ENCODE measurements around the gene PRC1. TPM values are rescaled to one million over a fixed set of nuclear protein-coding genes. Genes with fewer than 3 reads are reported as not detected.

PRC1 gene
- total RNA-seq, 4 donors from 2014 or later: 8.1 to 58.0 (median 23.7) TPM

GRCh38 chr15:91023720-91024119, 29.4 kb upstream of the PRC1 start:
- Histone ChIP-seq H3K9me3 (no peaks in the 10 kb centered on the region), H3K36me3 (no peaks in the 10 kb centered on the region), H3K4me3 (no peak overlapping the region), H3K27ac (no peak overlapping the region), H3K4me1 (peaks cover 0 to 25% (median 22%) of the 10 kb centered on the region in 4 donors), H3K27me3 (no peaks in the 10 kb centered on the region)
- in situ Hi-C loops (cut with MboI; ENCODE audit: low pct_ligation_motif_present in 1 of 4, low pct_unique_long_range_greater_than_20kb in 1 of 4, low sequenced_read_pairs in 3 of 4) (no loop called here), intact Hi-C loops (cut with DNase I; ENCODE audit: low total_unique reads) (no loop called here)
- no peak for DNase-seq
- 89 to 93% methylated on average over 5 to 7 of the region's 7 CpGs for WGBS, 2 donors (ENCODE audit: low coverage in 1 of 2)
- TF ChIP-seq POLR2AphosphoS5 (IDR thresholded peaks at IDR 0.05) (no peak), CTCF (IDR thresholded peaks at IDR 0.05) (no peak), POLR2A (IDR thresholded peaks at IDR 0.05) (no peak), EP300 (IDR thresholded peaks at IDR 0.05; ENCODE audit: low read depth) (no peak)

DNA sequence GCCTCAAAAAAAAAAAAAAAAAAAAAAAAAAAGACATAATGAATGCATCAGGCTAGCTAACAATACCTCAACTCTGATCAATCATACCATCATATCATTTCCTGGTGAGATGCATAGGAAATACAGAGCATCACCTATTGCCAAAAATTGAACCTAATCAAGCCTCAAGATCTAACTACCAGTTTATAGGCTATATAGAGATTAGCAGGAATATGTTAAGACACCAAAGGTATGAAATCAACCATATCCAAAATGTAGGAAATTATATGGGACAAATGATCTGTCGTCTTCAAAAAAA, 28.4 kb upstream of the PRC1 start:
- TF ChIP-seq POLR2A (IDR thresholded peaks at IDR 0.05): no peak
- no peak for TF ChIP-seq CTCF (IDR thresholded peaks at IDR 0.05)
- no peak for TF ChIP-seq EP300 (IDR thresholded peaks at IDR 0.05; ENCODE audit: low read depth)
- TF ChIP-seq POLR2AphosphoS5 (IDR thresholded peaks at IDR 0.05): no peak
- 0 to 23% methylated on average over 1 of the region's 1 CpG for WGBS, 2 donors (ENCODE audit: low coverage in 1 of 2)
- no peak for DNase-seq
- intact Hi-C loops (cut with DNase I; ENCODE audit: low total_unique reads) (no loop called here), in situ Hi-C loops (cut with MboI; ENCODE audit: low pct_ligation_motif_present in 1 of 4, low pct_unique_long_range_greater_than_20kb in 1 of 4, low sequenced_read_pairs in 3 of 4) (no loop called here)
- peak overlapping the region; percentile 51 to 100 (median 74) for H3K4me3 ChIP-seq
- peaks cover 0 to 25% (median 22%) of the 10 kb centered on the region in 4 donors for H3K4me1 ChIP-seq
- H3K27me3 ChIP-seq: no peaks in the 10 kb centered on the region
- H3K27ac ChIP-seq: peak overlapping the region; percentile 74 to 92 (median 79)
- H3K9me3 ChIP-seq: no peaks in the 10 kb centered on the region
- no peaks in the 10 kb centered on the region for H3K36me3 ChIP-seq

DNA sequence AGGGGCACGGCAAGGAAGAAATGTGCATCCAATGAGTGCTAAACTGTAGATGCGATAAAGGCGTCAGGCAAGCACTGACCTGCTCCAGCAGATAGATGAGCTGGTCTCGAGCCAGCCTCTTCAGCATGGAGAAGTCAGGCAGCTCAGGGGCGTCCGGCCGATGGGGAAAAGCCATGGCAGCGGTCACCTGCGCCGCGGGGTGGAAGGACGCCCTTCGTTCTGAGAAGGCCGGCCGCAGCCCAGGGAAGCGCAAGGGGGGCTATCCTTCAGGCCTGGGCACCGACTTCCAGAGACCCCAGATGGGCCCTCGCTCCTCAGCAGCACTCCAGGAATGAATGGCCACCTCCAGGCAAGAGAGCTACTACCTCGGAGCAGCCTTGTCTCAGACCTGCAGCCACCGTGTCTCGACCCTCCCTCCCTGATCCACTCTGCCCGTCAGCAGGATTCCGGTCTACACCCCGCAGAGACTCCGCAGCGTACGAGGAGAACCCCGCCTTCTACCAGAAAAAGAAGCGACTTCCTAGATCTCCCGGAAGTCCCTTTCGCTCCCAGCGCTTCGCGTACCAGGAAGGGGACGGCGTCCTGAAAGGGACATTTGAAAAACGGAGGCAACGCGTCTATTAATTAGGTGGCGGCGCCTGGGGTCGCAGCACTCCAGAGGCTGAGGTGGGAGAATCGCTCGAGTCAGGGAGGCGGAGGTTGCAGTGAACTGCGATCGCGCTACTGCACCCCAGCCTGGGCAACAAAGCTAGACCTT, 27.9 kb upstream of the PRC1 start, which contains the start of gene VPS33B:
VPS33B (minus strand) TSS at position 520 of the 757 bp plus-strand sequence; CDS start at position 175, 345 bp downstream.
- intact Hi-C loops (cut with DNase I; ENCODE audit: low total_unique reads) (no loop called here), in situ Hi-C loops (cut with MboI; ENCODE audit: low pct_ligation_motif_present in 1 of 4, low pct_unique_long_range_greater_than_20kb in 1 of 4, low sequenced_read_pairs in 3 of 4) (no loop called here)
- Histone ChIP-seq H3K4me1 (peaks cover 0 to 25% (median 22%) of the 10 kb centered on the region in 4 donors), H3K9me3 (no peaks in the 10 kb centered on the region), H3K4me3 (peak within 1 kb of the TSS; percentile 51 to 100 (median 74)), H3K27me3 (no peaks in the 10 kb centered on the region), H3K27ac (peak within 1 kb of the TSS; percentile 74 to 92 (median 79)), H3K36me3 (no peaks in the 10 kb centered on the region)
- DNase-seq: peak; percentile 90
- 0% methylated on average over 2 to 47 of the region's 48 CpGs for WGBS, 2 donors (ENCODE audit: low coverage in 1 of 2)
- TF ChIP-seq POLR2AphosphoS5 (IDR thresholded peaks at IDR 0.05) (peak; percentile 69 to 85 (median 70)), CTCF (IDR thresholded peaks at IDR 0.05) (no peak), POLR2A (IDR thresholded peaks at IDR 0.05) (peak; percentile 53), EP300 (IDR thresholded peaks at IDR 0.05; ENCODE audit: low read depth) (no peak)

- whole genome bisulfite sequencing, 2 donors (ENCODE audit: low coverage in 1 of 2): 3 to 11% methylated on average over 3 to 4 of the region's 4 CpGs
- Histone ChIP-seq H3K4me3 (peak overlapping the region; percentile 51 to 100 (median 74)), H3K9me3 (no peaks in the 10 kb centered on the region), H3K4me1 (peaks cover 0 to 25% (median 22%) of the 10 kb centered on the region in 4 donors), H3K36me3 (peaks cover 0 to 4% (median 0%) of the 10 kb centered on the region in 4 donors), H3K27ac (peak overlapping the region; percentile 74 to 92 (median 79)), H3K27me3 (no peaks in the 10 kb centered on the region)
- intact Hi-C loops (cut with DNase I; ENCODE audit: low total_unique reads) (no loop called here), in situ Hi-C loops (cut with MboI; ENCODE audit: low pct_ligation_motif_present in 1 of 4, low pct_unique_long_range_greater_than_20kb in 1 of 4, low sequenced_read_pairs in 3 of 4) (no loop called here)
- TF ChIP-seq EP300 (IDR thresholded peaks at IDR 0.05; ENCODE audit: low read depth): no peak
- no peak for TF ChIP-seq POLR2A (IDR thresholded peaks at IDR 0.05)
- TF ChIP-seq CTCF (IDR thresholded peaks at IDR 0.05): no peak
- no peak for TF ChIP-seq POLR2AphosphoS5 (IDR thresholded peaks at IDR 0.05)
- no peak for DNase-seq
Observed at GRCh38 chr15:91021516-91022074, 27.3 kb upstream of the PRC1 start.

Measured in transverse colon (tissue), 4 donors.